IMR-90 (cell line): ENCODE measurements around the gene FAM168A. TPM values are rescaled to one million over a fixed set of nuclear protein-coding genes. Genes with fewer than 3 reads are reported as not detected.

ENCODE experiments used
- ATAC-seq: fragments of 200-7000 bp; cut with Tn5 transposase; 2 replicates; pipeline ENCODE4 v1.9.1; 2020; ENCODE audit warnings: low read depth, mild to moderate bottlenecking, moderate library complexity
- BruUV-seq: library from RNA; stranded (reverse); fragments of 400-500 nt; replicated peaks from 2 replicates; lab custom pipeline; 2021; lab: Mats Ljungman, UMichigan
- CTCF ChIA-PET: fragments of 300-600 bp; formaldehyde crosslinking; extraction: SDS; loops from one replicate; lab custom pipeline; 2021; ENCODE audit warnings: antibody characterized with exemption; lab: Yijun Ruan, JAX
- POLR2A ChIA-PET: fragments of 300-600 bp; sonication (Branson Sonifier 250); formaldehyde crosslinking; loops from one replicate; lab custom pipeline; 2022; ENCODE audit warnings: antibody characterized with exemption; ENCODE audit not compliant: unreplicated experiment; lab: Charles Lee
- DNase-seq: peaks from one replicate; pipeline ENCODE4 v3.0.0; 2013
- H2AFZ ChIP-seq: replicated peaks from 2 replicates; pipeline ENCODE3; 2013; ENCODE audit warnings: low read length, mild to moderate bottlenecking; ENCODE audit not compliant: poor library complexity
- H2AK5ac ChIP-seq: 2 replicates; pipeline ENCODE4 v1.6.1; 2013; ENCODE audit warnings: low read depth, low read length, inconsistent platforms
- H2AK9ac ChIP-seq: replicated peaks from 2 replicates; pipeline ENCODE3; 2013; ENCODE audit warnings: mild to moderate bottlenecking, low read depth, low read length, moderate library complexity; ENCODE audit not compliant: poor library complexity
- H2BK120ac ChIP-seq: 2 replicates; pipeline ENCODE4 v1.6.1; 2013; ENCODE audit warnings: low read depth, low read length, inconsistent platforms
- H2BK15ac ChIP-seq: 3 replicates; pipeline ENCODE4 v1.6.1; 2013; ENCODE audit warnings: low read depth, low read length, inconsistent platforms
- H2BK20ac ChIP-seq: 2 replicates; pipeline ENCODE4 v1.6.1; 2013; ENCODE audit warnings: low read depth, mild to moderate bottlenecking, inconsistent platforms, low read length, moderate library complexity
- H2BK5ac ChIP-seq: 2 replicates; pipeline ENCODE4 v1.6.1; 2013; ENCODE audit warnings: mild to moderate bottlenecking, low read depth, low read length, inconsistent platforms; ENCODE audit not compliant: poor library complexity, severe bottlenecking
- H3K14ac ChIP-seq: replicated peaks from 2 replicates; pipeline ENCODE4 v1.6.1; 2013; ENCODE audit warnings: low read depth, low read length, inconsistent platforms
- H3K18ac ChIP-seq: 2 replicates; pipeline ENCODE4 v1.6.1; 2013; ENCODE audit warnings: low read depth, low read length, control low read depth
- H3K23ac ChIP-seq: 2 replicates; pipeline ENCODE4 v1.6.1; 2013; ENCODE audit warnings: low read depth, low read length, inconsistent platforms
- H3K27ac ChIP-seq: 2 replicates; pipeline ENCODE4 v1.5.1; 2013; ENCODE audit warnings: mild to moderate bottlenecking, control low read depth, low read length; ENCODE audit not compliant: insufficient read depth
- H3K27me3 ChIP-seq: 2 replicates; pipeline ENCODE4 v1.6.1; 2013; ENCODE audit warnings: low read length; ENCODE audit not compliant: control insufficient read depth, insufficient read depth
- H3K36me3 ChIP-seq: 2 replicates; pipeline ENCODE4 v1.6.1; 2013; ENCODE audit warnings: low read length, mixed read lengths; ENCODE audit not compliant: control insufficient read depth, insufficient read depth
- H3K4ac ChIP-seq: 2 replicates; pipeline ENCODE4 v1.6.1; 2013; ENCODE audit warnings: low read depth, low read length, inconsistent platforms
- H3K4me1 ChIP-seq: 2 replicates; pipeline ENCODE4 v1.6.1; 2013; ENCODE audit warnings: low read length, mixed read lengths; ENCODE audit not compliant: control insufficient read depth, insufficient read depth
- H3K4me2 ChIP-seq: 2 replicates; pipeline ENCODE4 v1.6.1; 2013; ENCODE audit warnings: low read depth, mild to moderate bottlenecking, control low read depth, low read length, moderate library complexity
- H3K4me3 ChIP-seq: 2 replicates; pipeline ENCODE4 v1.5.1; 2013; ENCODE audit warnings: low read depth, mild to moderate bottlenecking, control low read depth, low read length, moderate library complexity; ENCODE audit not compliant: insufficient read depth
- H3K56ac ChIP-seq: 2 replicates; pipeline ENCODE4 v1.6.1; 2013; ENCODE audit warnings: low read length, inconsistent platforms; ENCODE audit not compliant: insufficient read depth; ENCODE audit errors: extremely low read depth
- H3K79me1 ChIP-seq, 2 experiments: 2 replicates each; pipeline ENCODE4 v1.6.1; 2013; ENCODE audit warnings: low read length in 2 of 2, inconsistent platforms in 1 of 2, low read depth in 1 of 2
- H3K9ac ChIP-seq: 2 replicates; pipeline ENCODE4 v1.6.1; 2013; ENCODE audit warnings: low read depth, low read length, control low read depth
- H3K9me1 ChIP-seq: 2 replicates; pipeline ENCODE4 v1.6.1; 2013; ENCODE audit warnings: low read length, inconsistent platforms; ENCODE audit not compliant: insufficient read depth
- H3K9me3 ChIP-seq: 2 replicates; pipeline ENCODE4 v1.6.1; 2013; ENCODE audit warnings: low read length; ENCODE audit not compliant: control insufficient read depth, insufficient read depth
- H4K20me1 ChIP-seq: 2 replicates; pipeline ENCODE4 v1.6.1; 2013; ENCODE audit warnings: low read length, inconsistent platforms; ENCODE audit not compliant: insufficient read depth
- H4K5ac ChIP-seq: 2 replicates; pipeline ENCODE4 v1.6.1; 2013; ENCODE audit warnings: mild to moderate bottlenecking, low read depth, low read length, control low read depth
- H4K8ac ChIP-seq, 2 experiments: 2 replicates each; pipeline ENCODE4 v1.6.1; 2013; ENCODE audit warnings: low read depth in 2 of 2, low read length in 2 of 2, control low read depth in 1 of 2, inconsistent platforms in 1 of 2
- H4K91ac ChIP-seq: 2 replicates; pipeline ENCODE4 v1.6.1; 2013; ENCODE audit warnings: low read depth, low read length, inconsistent platforms; ENCODE audit not compliant: insufficient read depth
- FOS ChIP-seq: fragments of 150-350 bp; IDR thresholded peaks from 2 replicates; pipeline ENCODE4 v1.6.1; 2016; ENCODE audit warnings: low read depth, low read length
- NFE2L2 ChIP-seq: fragments of 150-350 bp; IDR thresholded peaks from 2 replicates; pipeline ENCODE4 v1.6.1; 2016; ENCODE audit warnings: low read depth, mild to moderate bottlenecking, low read length
- POLR2A ChIP-seq: IDR thresholded peaks from 2 replicates; pipeline ENCODE4 v1.6.1; 2012; ENCODE audit warnings: mild to moderate bottlenecking, low read depth, low read length
- RFX5 ChIP-seq: IDR thresholded peaks from 2 replicates; pipeline ENCODE4 v1.8.0; 2012; ENCODE audit warnings: low read depth, mild to moderate bottlenecking, low read length, moderate library complexity
- USF2 ChIP-seq: fragments of 150-350 bp; IDR thresholded peaks from 2 replicates; pipeline ENCODE4 v1.6.1; 2017; ENCODE audit warnings: mild to moderate bottlenecking, antibody characterized with exemption, low read length, low read depth
- WGBS, 2 experiments: methylation state at CpG; one replicate each; pipeline versions ENCODE4 v1.1.5 to v1.1.7; 2013; ENCODE audit warnings: missing lambda C conversion rate in 2 of 2; ENCODE audit not compliant: insufficient read length in 1 of 2; ENCODE audit errors: extremely low coverage in 2 of 2; 5-methylcytosine and 5-hydroxymethylcytosine counted together
- dilution Hi-C: fragments of 300-500 bp; cut with HindIII; formaldehyde crosslinking; loops from one replicate; pipeline ENCODE4 v1.14.3; 2018; ENCODE audit warnings: low sequenced_read_pairs; ENCODE audit not compliant: unreplicated experiment
- in situ Hi-C: fragments of 300-500 bp; cut with MboI; formaldehyde crosslinking; loops from 3 replicates; pipeline ENCODE4 v1.14.3; 2019; ENCODE audit warnings: low sequenced_read_pairs, inconsistent platforms, mixed read lengths
- intact Hi-C: fragments of 100-400 bp; cut with micrococcal nuclease; formaldehyde crosslinking; loops from 2 replicates; pipeline ENCODE4 v1.10.0; 2022
- polyA plus RNA-seq, 3 experiments: library from polyadenylated mRNA; depleted of rRNA; stranded (reverse); fragments of >200 nt; gene quantifications; 2 replicates each; pipeline ENCODE4 v1.2.3, GENCODE V29; 2012; ENCODE audit warnings: low replicate concordance in 1 of 3
- total RNA-seq: library from RNA; depleted of rRNA; stranded (reverse); fragments of >200 nt; gene quantifications from 2 replicates; pipeline ENCODE4 v1.2.3, GENCODE V29; 2012

The FAM168A gene
- total and polyA plus RNA-seq, 2 of the 4 experiments (the other 2 are of a cell fraction): 13.1 to 22.8 TPM

GRCh38 chr11:73466643-73467042 is 131.3 kb downstream of the FAM168A start:
- BruUV-seq: no TSS peak
- ATAC-seq (no peak), DNase-seq (no peak)
- Histone ChIP-seq H3K79me1 (peaks cover 9 to 18% of the 10 kb centered on the region in 2 experiments; a peak in 2 of 4 replicates), H3K9me3 (no peaks in the 10 kb centered on the region), H3K56ac (no peak overlapping the region), H3K14ac (no peak overlapping the region), H3K23ac (no peak overlapping the region), H3K36me3 (peaks cover 2% of the 10 kb centered on the region; the same call in 1 of the 2 replicates), H4K8ac (no peak overlapping the region), H2AK9ac (no peak overlapping the region), H4K5ac (no peak overlapping the region), H3K4me3 (no peak overlapping the region), H2AFZ (no peak overlapping the region), H4K20me1 (peaks cover 2% of the 10 kb centered on the region; the same call in 1 of the 2 replicates), H3K9ac (no peak overlapping the region), H3K4ac (no peak overlapping the region), H3K27me3 (no peaks in the 10 kb centered on the region), H3K27ac (no peak overlapping the region), H3K4me2 (no peak overlapping the region), H2BK5ac (no peak overlapping the region), H3K4me1 (peaks cover 7% of the 10 kb centered on the region), H4K91ac (no peak overlapping the region), H3K18ac (no peak overlapping the region), H2AK5ac (no peak overlapping the region), H2BK120ac (no peak overlapping the region), H3K9me1 (0 out of 2 replicates have a peak, but pooled peaks cover 2% of the 10 kb centered on the region), H2BK20ac (no peak overlapping the region), H2BK15ac (no peak overlapping the region)
- intact Hi-C loops (no loop called here), in situ Hi-C loops (no loop called here), dilution Hi-C loops (no loop called here)
- POLR2A ChIA-PET: no interaction called here
- TF ChIP-seq NFE2L2 (no peak), USF2 (no peak), RFX5 (no peak), POLR2A (no peak), FOS (no peak)
- WGBS, 2 experiments: no CpG with 5 or more reads among the region's 1 CpG
- CTCF ChIA-PET: interaction anchor here (0.9 to 3.1 kb wide), 2 partner anchors 13 to 16 kb away, joined by 3 to 18 read pairs; no protein-coding TSS in a partner anchor
